GM18517 (cell line): ENCODE data around the gene MAP1LC3B2.

Experiments used
- ATAC-seq: cut with Tn5 transposase; IDR thresholded peaks from one replicate; pipeline ENCODE4 v1.9.1; 2021; ENCODE audit warnings: mild to moderate bottlenecking, moderate library complexity; ENCODE audit not compliant: unreplicated experiment

Gene MAP1LC3B2

GRCh38 chr12:116609319-116610114, 50.3 kb downstream of the MAP1LC3B2 start:
- no peak for ATAC-seq

DNA sequence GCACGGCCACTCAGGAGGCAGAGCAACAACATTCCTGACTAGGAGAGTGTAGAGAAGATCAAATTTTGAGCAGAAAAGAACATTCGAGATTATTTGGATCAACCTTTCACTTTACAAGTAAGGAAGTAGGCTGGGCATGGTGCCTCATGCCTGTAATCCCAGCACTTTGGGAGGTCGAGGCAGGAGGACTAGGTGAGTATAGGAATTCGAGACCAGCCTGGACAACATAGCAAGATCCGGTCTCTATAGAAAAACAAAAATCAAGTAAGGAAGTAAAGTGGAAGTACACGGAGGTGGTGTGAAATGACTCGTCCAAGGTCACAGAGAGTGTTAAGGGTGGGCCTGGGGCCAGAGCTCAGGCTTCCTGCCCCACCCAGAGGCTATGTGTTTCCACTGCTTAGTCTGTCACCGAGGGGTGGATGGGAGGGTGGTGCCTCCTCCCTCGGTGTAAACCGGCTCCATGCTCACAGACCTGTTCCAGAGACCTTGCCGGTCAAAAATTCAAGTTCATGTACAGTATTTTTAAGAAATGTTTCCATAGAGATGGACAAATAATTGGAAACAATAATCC, 51.9 kb downstream of the MAP1LC3B2 start:
- ATAC-seq = no peak

- no peak for ATAC-seq
These were observed 53.3 kb downstream of the MAP1LC3B2 start for GRCh38 chr12:116612436-116612835.

DNA sequence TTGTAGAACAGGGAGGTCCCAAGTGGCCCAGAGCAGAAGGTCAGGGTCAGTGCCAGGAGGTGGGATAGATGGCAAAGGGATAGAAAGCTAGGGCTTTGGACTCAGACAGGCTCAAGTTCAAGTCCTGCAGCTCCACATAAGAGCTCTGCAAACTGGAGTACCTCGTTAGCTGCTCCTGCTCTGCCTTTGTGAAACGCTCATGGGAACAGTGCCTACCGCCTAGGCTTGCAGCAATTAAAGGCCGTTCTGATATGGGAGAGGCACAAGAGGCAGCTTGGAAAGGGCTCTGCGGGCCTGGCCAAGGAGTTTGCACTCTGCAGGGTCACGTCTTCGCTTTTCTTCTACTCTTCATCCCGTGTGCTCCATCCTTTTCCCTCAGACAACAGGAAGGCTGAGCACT, 54.1 kb downstream of the MAP1LC3B2 start:
- ATAC-seq = no peak

DNA sequence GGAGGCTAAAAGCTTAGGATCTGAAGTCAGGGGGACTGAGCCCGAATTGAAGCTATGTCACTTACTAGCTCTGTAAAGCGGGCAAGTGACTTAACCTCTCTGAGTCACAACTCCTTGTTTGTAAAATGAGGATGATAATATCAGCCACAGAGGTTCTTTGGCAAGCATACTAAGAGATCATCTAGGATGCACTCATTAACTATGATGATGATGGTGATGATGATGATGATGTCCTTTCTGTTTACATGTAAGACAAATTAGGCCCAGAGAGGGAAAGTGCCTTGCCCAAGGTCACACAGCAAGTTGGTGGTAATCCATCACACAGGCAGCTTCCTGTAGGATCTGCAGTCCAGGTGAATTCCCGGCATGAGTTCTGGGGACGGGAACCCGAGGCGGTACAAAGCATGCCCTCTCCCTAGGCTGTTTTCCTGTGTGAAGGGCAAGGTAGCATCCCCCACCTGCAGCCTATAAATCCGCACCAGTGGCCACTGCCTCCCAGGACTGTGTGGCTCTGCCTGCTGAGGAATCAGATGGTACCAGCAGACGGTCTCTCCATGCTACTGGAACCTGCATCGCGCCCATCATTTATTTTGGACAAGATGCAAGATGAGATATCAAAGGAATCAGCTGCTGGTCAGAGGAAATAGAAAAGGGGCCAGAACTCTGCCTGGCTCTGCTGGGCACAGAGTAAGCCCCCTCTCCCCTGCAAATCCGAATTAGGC, 55.2 kb downstream of the MAP1LC3B2 start:
- no peak for ATAC-seq

DNA sequence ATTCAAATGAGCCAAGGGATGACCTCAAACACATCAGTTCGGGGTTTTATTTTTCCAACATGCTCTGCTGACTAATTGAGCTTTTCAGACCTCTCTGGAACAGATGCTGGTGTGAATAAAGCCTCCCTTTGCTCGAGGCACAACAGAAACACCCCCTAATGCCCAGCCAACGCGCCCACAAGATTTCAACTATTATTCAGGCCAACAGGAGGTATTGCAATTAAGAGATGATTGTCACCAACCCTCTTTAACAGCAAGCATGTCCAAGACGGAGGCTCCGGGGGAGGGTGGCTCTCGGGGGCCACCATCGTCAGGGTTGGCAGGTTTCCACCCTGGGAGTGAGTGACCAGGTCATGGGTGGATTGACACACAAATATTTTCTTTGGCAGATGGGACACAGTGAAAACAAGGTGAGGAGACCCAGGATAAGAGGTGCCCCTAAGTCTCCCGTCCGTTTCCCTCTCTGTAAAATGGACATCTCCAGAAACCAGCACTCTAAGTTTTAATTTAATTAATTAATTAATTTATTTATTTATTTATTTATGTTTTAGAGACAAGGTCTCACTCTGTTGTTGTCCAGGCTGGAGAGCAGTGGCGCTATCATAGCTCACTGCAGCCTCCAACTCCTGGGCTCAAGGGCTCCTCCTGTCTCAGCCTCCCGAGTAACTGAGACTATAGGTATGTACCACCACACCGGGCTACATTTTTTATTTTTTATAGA, 56.1 kb downstream of the MAP1LC3B2 start:
- ATAC-seq = no peak

GRCh38 chr12:116616536-116617248, 57.5 kb downstream of the MAP1LC3B2 start:
- no peak for ATAC-seq

DNA sequence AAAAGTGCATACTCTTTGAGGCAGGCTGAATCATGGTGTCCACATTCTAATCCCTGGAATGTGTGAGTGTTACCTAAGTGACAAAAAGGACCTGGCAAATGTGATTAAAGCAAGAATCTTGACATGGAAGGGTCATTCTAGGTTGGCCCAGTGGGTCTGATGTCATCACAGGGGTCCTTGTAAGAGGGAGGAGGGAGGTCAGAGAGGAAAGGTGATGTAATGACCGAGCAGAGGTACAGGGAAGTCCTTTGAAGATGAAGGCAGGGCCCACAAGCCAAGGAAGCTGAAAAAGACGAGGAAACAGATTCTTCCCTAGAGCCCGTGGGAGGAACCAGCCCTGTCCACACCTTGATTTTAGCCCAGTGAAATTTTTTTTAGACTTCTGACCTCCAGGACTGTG, 60.1 kb downstream of the MAP1LC3B2 start:
- ATAC-seq = no peak

- no peak for ATAC-seq
These were observed 60.9 kb downstream of the MAP1LC3B2 start for GRCh38 chr12:116620124-116620491.

DNA sequence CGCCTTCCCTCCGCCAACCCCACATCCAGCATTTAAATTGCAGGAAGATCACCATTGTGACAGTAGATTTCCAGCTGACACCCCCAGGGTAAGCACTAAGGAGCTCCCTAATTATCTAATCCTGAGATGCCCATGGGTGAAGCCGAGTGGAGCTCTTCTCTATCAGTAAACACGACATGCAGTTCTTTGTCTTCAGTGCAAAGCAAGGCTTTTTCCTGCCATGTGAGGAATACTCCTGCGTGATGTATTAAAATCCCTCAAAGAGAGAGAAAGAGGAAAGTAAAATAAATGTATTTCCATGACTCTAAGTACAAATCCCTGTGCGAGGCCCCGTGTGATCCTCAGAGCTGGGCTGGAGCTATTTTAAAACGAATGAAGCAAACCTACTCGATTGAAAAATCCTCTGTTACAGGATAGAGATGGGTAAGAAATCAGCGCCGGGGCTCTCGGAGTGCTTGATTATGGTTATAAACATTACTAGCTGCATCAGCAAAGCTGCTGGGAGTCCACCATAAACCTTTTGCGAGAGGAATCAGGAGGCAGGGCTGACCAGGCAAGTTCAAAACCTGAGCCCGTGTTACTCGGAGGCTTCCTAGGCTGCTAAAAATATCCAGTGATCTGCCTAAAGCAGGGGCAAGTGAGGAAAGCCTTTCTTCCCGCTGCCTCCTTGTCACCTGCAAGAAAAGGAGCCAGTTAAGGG, 61.5 kb downstream of the MAP1LC3B2 start:
- no peak for ATAC-seq

- no peak for ATAC-seq
These were observed 62.0 kb downstream of the MAP1LC3B2 start for GRCh38 chr12:116621194-116621593.

DNA sequence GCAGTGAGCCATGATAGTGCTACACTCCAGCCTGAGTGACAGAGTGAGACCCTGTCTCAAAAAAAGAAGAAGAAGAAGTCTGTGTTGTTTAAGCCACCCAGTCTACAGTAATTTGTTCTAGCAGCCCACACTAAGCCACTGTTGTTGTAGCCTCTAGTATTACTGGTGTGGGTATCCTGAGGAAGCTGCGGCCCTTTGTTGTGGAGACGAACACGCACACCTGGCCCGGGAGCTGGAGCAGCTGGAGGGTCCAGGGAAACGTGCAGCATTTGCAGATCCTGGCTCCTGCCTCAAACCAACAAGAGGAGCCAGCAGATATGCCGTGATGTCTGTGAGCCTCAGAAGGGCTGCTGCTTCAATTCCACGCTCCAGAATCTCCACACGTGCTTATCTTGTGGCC, 65.3 kb downstream of the MAP1LC3B2 start:
- ATAC-seq = no peak

GRCh38 chr12:116626153-116626552, 67.0 kb downstream of the MAP1LC3B2 start:
- ATAC-seq = no peak
